ENCODE measurements around the gene SGPL1.

The SGPL1 gene

GRCh38 chr10:70795613-70796012 is 20.1 kb upstream of the SGPL1 start:
- Histone ChIP-seq H3K36me3 (ENCODE audit: control insufficient read depth, insufficient read depth, low read length) (no peaks in the 10 kb centered on the region), H2AFZ (no peak overlapping the region), H3K9me3 (ENCODE audit: control insufficient read depth, low read length) (no peaks in the 10 kb centered on the region), H3K27ac (no peak overlapping the region), H3K27me3 (ENCODE audit: control insufficient read depth, insufficient read depth, low read length) (no peaks in the 10 kb centered on the region), H3K9ac (no peak overlapping the region), H3K4me2 (ENCODE audit: low read length) (no peak overlapping the region), H3K4me3 (ENCODE audit: low read depth, low read length) (no peak overlapping the region), H3K4me1 (no peaks in the 10 kb centered on the region), H3K79me2 (no peaks in the 10 kb centered on the region)
- no peak for TF ChIP-seq CTCF (IDR thresholded peaks at IDR 0.05)

GRCh38 chr10:70797840-70798239 is 17.9 kb upstream of the SGPL1 start:
- no peak overlapping the region for H3K4me2 ChIP-seq (ENCODE audit: low read length)
- no peaks in the 10 kb centered on the region for H3K9me3 ChIP-seq (ENCODE audit: control insufficient read depth, low read length)
- no peak for TF ChIP-seq CTCF (IDR thresholded peaks at IDR 0.05)
- no peak overlapping the region for H3K9ac ChIP-seq
- no peaks in the 10 kb centered on the region for H3K27me3 ChIP-seq (ENCODE audit: control insufficient read depth, insufficient read depth, low read length)
- H3K27ac ChIP-seq = no peak overlapping the region
- H3K79me2 ChIP-seq = no peaks in the 10 kb centered on the region
- H3K4me3 ChIP-seq (ENCODE audit: low read depth, low read length) = no peak overlapping the region
- no peaks in the 10 kb centered on the region for H3K4me1 ChIP-seq
- no peak overlapping the region for H2AFZ ChIP-seq
- H3K36me3 ChIP-seq (ENCODE audit: control insufficient read depth, insufficient read depth, low read length) = no peaks in the 10 kb centered on the region

DNA sequence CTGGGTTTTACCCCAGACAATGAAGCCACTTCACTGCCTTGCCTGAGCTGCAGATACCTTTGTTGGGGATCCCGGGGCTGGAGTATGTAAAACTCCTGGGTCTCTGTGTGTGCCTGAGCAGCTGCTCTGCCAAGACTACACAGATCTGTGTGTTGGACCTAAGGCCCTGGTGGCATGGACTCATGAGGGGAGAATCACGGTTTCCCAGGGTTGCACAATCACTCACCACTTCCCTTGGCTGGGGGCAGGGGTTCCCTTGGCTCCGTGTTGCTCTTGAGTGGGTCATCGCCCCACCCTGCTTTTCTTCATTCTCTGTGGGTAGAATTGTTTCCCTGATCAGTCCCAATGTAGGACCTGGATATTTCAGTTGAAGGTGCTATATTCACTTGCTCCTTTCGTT is 16.6 kb upstream of the SGPL1 start:
- Histone ChIP-seq H3K27me3 (ENCODE audit: control insufficient read depth, insufficient read depth, low read length) (no peaks in the 10 kb centered on the region), H3K4me2 (ENCODE audit: low read length) (no peak overlapping the region), H2AFZ (no peak overlapping the region), H3K79me2 (no peaks in the 10 kb centered on the region), H3K4me1 (no peaks in the 10 kb centered on the region), H3K9ac (no peak overlapping the region), H3K27ac (no peak overlapping the region), H3K9me3 (ENCODE audit: control insufficient read depth, low read length) (no peaks in the 10 kb centered on the region), H3K36me3 (ENCODE audit: control insufficient read depth, insufficient read depth, low read length) (no peaks in the 10 kb centered on the region), H3K4me3 (ENCODE audit: low read depth, low read length) (no peak overlapping the region)
- TF ChIP-seq CTCF (IDR thresholded peaks at IDR 0.05) = no peak

GRCh38 chr10:70801854-70802253 is 13.9 kb upstream of the SGPL1 start:
- Histone ChIP-seq H3K9ac (no peak overlapping the region), H3K36me3 (ENCODE audit: control insufficient read depth, insufficient read depth, low read length) (no peaks in the 10 kb centered on the region), H3K4me2 (ENCODE audit: low read length) (no peak overlapping the region), H3K27ac (no peak overlapping the region), H2AFZ (no peak overlapping the region), H3K9me3 (ENCODE audit: control insufficient read depth, low read length) (no peaks in the 10 kb centered on the region), H3K4me1 (no peaks in the 10 kb centered on the region), H3K4me3 (ENCODE audit: low read depth, low read length) (no peak overlapping the region), H3K79me2 (no peaks in the 10 kb centered on the region), H3K27me3 (ENCODE audit: control insufficient read depth, insufficient read depth, low read length) (no peaks in the 10 kb centered on the region)
- TF ChIP-seq CTCF (IDR thresholded peaks at IDR 0.05) = no peak

DNA sequence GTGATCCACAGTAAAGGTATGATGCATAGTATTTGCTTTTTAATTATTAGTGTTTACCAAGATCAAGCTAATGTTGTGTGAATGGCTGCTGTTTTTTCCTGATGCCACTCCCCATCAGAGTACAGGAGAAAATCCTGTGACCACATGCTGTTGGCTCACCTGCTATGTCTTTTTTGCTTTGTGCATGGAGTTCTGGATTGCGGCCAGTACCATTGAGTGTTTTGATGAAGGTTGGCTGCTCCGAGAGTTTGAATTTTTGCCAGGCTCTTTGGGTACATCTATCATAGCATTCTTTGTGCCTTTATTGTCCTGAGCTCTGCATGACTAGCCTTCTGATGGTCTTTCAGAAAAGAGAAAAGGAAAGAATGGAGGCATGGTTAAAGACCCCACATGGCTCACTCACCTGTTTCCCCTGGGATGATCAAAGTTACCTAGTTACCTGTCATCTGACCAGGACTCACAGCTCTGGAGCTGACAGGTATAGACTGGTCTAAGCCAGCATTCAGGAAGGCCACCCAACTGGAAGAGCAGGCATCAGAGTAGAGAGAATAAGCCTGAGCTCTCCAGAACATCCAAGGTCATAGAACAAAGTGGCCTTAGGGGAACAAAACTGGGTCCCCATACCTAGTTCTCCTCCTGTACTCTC is 11.8 kb upstream of the SGPL1 start:
- no peaks in the 10 kb centered on the region for H3K27me3 ChIP-seq (ENCODE audit: control insufficient read depth, insufficient read depth, low read length)

More for the DNA sequence above, 11.8 kb upstream of the SGPL1 start:
- no peaks in the 10 kb centered on the region for H3K4me1 ChIP-seq
- H3K36me3 ChIP-seq (ENCODE audit: control insufficient read depth, insufficient read depth, low read length) = no peaks in the 10 kb centered on the region
- no peak overlapping the region for H3K4me3 ChIP-seq (ENCODE audit: low read depth, low read length)
- H2AFZ ChIP-seq = no peak overlapping the region
- no peak for TF ChIP-seq CTCF (IDR thresholded peaks at IDR 0.05)
- no peaks in the 10 kb centered on the region for H3K79me2 ChIP-seq
- H3K4me2 ChIP-seq (ENCODE audit: low read length) = no peak overlapping the region
- no peak overlapping the region for H3K27ac ChIP-seq
- no peaks in the 10 kb centered on the region for H3K9me3 ChIP-seq (ENCODE audit: control insufficient read depth, low read length)
- H3K9ac ChIP-seq = no peak overlapping the region

All from parathyroid adenoma (tissue), 2 donors.